Smooth muscle cell (in vitro differentiated cells): ENCODE results near the gene TSPAN18. TPM values are rescaled to one million over a fixed set of nuclear protein-coding genes. Genes with fewer than 3 reads are reported as not detected.

Source experiments
- DNase-seq: peaks from one replicate; lab custom pipeline; 2025; ENCODE audit not compliant: unreplicated experiment; lab: John Stamatoyannopoulos, UW
- H2AFZ ChIP-seq: fragments of 200-600 bp; sonication (generic); 2 replicates; pipeline ENCODE4 v1.6.0; 2016; ENCODE audit warnings: antibody characterized with exemption, low read depth, mild to moderate bottlenecking
- H3F3A ChIP-seq: fragments of 200-600 bp; sonication (generic); 2 replicates; pipeline ENCODE4 v1.6.0; 2017; ENCODE audit warnings: antibody characterized with exemption, low read depth
- H3K27ac ChIP-seq: fragments of 200-600 bp; sonication (generic); 2 replicates; pipeline ENCODE4 v1.5.1; 2016; ENCODE audit warnings: low read depth, mild to moderate bottlenecking
- H3K27me3 ChIP-seq: fragments of 200-600 bp; sonication (generic); 2 replicates; pipeline ENCODE4 v1.6.1; 2016; ENCODE audit warnings: low read depth, mild to moderate bottlenecking
- H3K36me3 ChIP-seq: fragments of 200-600 bp; sonication (generic); 2 replicates; pipeline ENCODE4 v1.5.1; 2016; ENCODE audit warnings: low read depth
- H3K4me1 ChIP-seq: fragments of 200-600 bp; sonication (generic); 2 replicates; pipeline ENCODE4 v1.5.1; 2016; ENCODE audit warnings: low read depth
- H3K4me2 ChIP-seq: fragments of 200-600 bp; sonication (generic); 2 replicates; pipeline ENCODE4 v1.6.0; 2016; ENCODE audit warnings: mild to moderate bottlenecking
- H3K4me3 ChIP-seq: fragments of 200-600 bp; sonication (generic); 2 replicates; pipeline ENCODE4 v1.5.1; 2016; ENCODE audit warnings: mild to moderate bottlenecking
- H3K79me2 ChIP-seq: fragments of 200-600 bp; sonication (generic); 2 replicates; pipeline ENCODE4 v1.6.0; 2016; ENCODE audit warnings: low read depth, mild to moderate bottlenecking
- H3K9ac ChIP-seq: fragments of 200-600 bp; sonication (generic); 2 replicates; pipeline ENCODE4 v1.6.0; 2016; ENCODE audit warnings: low read depth
- H3K9me3 ChIP-seq: fragments of 200-600 bp; sonication (generic); replicated peaks from 2 replicates; pipeline ENCODE4 v1.5.1; 2016; ENCODE audit warnings: low read depth
- H4K20me1 ChIP-seq: fragments of 200-600 bp; sonication (generic); 2 replicates; pipeline ENCODE4 v1.6.0; 2016; ENCODE audit warnings: low read depth
- WGBS: methylation state at CpG from one replicate; pipeline ENCODE4 v1.1.7; 2016; ENCODE audit warnings: low lambda C conversion rate; 5-methylcytosine and 5-hydroxymethylcytosine counted together
- polyA plus RNA-seq: library from polyadenylated mRNA; unstranded; fragments of >200 nt; fragmentation: Nextera tagmentation; extraction: Ambion mirVana; gene quantifications from 2 replicates; pipeline ENCODE4 v1.2.1, GENCODE V29; 2016
- total RNA-seq: library from RNA; depleted of rRNA; stranded (reverse); fragments of >200 nt; gene quantifications from 2 replicates; pipeline ENCODE4 v1.2.3, GENCODE V29; 2014
- TF ChIP-seq, protein P1 (sequence below): fragments of 200-600 bp; sonication (generic); IDR thresholded peaks from 2 replicates; pipeline ENCODE4 v1.5.1; 2017; ENCODE audit warnings: borderline replicate concordance, mild to moderate bottlenecking, antibody characterized with exemption; ENCODE audit not compliant: insufficient read depth, poor library complexity, severe bottlenecking

Gene TSPAN18
- total and polyA plus RNA-seq, 2 experiments from 2014 or later = 3.4 to 15.3 TPM

DNA sequence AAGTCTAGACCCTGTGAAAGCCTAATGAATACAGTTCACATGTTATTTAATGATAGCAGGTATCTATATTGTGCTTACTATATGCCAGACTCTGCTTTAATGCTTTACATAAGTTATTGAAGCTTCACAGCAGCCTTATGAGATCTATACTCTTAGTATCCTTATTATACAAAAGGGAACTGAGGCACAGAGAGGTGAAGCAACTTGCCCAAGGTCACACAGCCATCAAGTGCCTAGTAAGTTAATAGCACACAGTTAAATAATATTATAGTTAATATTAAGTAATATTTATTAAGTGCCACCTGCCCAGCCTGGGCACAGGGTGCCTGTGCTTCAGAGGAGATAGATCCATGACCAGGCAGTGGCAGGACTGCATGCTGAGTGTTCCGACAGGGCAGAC is 145.8 kb downstream of the TSPAN18 start:
- Histone ChIP-seq H3K27ac (no peak overlapping the region), H3K9me3 (no peaks in the 10 kb centered on the region), H2AFZ (no peak overlapping the region), H3K79me2 (no peaks in the 10 kb centered on the region), H4K20me1 (no peaks in the 10 kb centered on the region), H3K9ac (no peak overlapping the region), H3K27me3 (no peaks in the 10 kb centered on the region), H3F3A (no peaks in the 10 kb centered on the region), H3K4me2 (no peak overlapping the region), H3K4me1 (peaks cover 26% of the 10 kb centered on the region), H3K36me3 (no peaks in the 10 kb centered on the region), H3K4me3 (no peak overlapping the region)
- TF ChIP-seq, protein P1, sequence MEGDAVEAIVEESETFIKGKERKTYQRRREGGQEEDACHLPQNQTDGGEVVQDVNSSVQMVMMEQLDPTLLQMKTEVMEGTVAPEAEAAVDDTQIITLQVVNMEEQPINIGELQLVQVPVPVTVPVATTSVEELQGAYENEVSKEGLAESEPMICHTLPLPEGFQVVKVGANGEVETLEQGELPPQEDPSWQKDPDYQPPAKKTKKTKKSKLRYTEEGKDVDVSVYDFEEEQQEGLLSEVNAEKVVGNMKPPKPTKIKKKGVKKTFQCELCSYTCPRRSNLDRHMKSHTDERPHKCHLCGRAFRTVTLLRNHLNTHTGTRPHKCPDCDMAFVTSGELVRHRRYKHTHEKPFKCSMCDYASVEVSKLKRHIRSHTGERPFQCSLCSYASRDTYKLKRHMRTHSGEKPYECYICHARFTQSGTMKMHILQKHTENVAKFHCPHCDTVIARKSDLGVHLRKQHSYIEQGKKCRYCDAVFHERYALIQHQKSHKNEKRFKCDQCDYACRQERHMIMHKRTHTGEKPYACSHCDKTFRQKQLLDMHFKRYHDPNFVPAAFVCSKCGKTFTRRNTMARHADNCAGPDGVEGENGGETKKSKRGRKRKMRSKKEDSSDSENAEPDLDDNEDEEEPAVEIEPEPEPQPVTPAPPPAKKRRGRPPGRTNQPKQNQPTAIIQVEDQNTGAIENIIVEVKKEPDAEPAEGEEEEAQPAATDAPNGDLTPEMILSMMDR = no peak
- DNase-seq = no peak
- 92% methylated on average over 1 of the region's 1 CpG for WGBS

DNA sequence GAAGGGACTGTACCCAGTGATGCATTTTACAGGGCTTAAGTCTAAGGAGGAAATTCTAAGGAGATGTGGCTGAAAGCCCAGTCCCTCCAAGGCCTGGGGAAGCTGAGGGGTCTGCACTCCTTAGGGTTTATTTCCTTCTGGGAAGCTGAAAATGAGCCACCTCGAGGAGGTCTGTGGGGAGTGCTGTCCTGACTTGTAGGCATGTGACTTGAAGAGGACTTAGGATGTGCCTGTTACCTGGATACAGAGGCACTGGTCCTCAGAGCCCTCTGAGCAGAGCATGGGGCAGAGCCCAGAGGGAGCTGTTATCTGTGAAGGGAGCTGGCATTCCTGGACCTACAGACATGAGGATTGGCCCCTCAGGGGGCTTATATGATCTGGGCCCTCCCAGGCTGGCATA is 146.8 kb downstream of the TSPAN18 start:
- H3K4me2 ChIP-seq = no peak overlapping the region
- no peaks in the 10 kb centered on the region for H4K20me1 ChIP-seq
- WGBS = 32% methylated on average over 1 of the region's 1 CpG
- H3K27me3 ChIP-seq = no peaks in the 10 kb centered on the region
- H3K27ac ChIP-seq = no peak overlapping the region
- no peak for DNase-seq
- no peak overlapping the region for H3K9ac ChIP-seq
- H3K4me3 ChIP-seq = no peak overlapping the region
- H3K36me3 ChIP-seq = no peaks in the 10 kb centered on the region
- peaks cover 36% of the 10 kb centered on the region for H3K4me1 ChIP-seq
- TF ChIP-seq, protein P1 = no peak
- H3K9me3 ChIP-seq = no peaks in the 10 kb centered on the region
- H2AFZ ChIP-seq = no peak overlapping the region
- no peaks in the 10 kb centered on the region for H3K79me2 ChIP-seq
- no peaks in the 10 kb centered on the region for H3F3A ChIP-seq

DNA sequence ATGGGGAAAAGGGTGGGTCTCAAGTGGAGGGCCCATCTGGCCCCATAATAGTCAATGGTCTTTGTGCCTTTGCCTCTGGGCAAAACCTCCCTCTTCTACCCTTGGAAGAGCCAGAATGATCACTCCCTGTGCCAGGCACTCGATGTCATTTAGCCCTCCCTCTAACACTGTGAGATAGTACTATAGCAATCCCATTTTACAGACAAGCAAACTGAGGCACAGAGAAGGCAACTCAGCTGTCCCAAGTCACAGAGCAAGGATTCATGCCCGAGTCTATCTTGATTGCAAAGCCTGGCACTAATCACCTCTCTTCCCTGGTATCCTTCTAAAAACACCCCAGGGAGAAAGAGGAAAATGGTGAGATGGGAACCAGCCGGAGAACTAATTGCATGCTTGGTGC is 147.5 kb downstream of the TSPAN18 start:
- Histone ChIP-seq H3K9ac (no peak overlapping the region), H4K20me1 (no peaks in the 10 kb centered on the region), H3K4me2 (no peak overlapping the region), H3K79me2 (no peaks in the 10 kb centered on the region), H3K4me1 (peaks cover 44% of the 10 kb centered on the region), H3K4me3 (no peak overlapping the region), H3K9me3 (no peaks in the 10 kb centered on the region), H3K36me3 (no peaks in the 10 kb centered on the region), H2AFZ (no peak overlapping the region), H3F3A (no peaks in the 10 kb centered on the region), H3K27me3 (peaks cover 5% of the 10 kb centered on the region), H3K27ac (no peak overlapping the region)
- 99% methylated on average over 3 of the region's 3 CpGs for WGBS
- no peak for DNase-seq
- TF ChIP-seq, protein P1 = no peak

DNA sequence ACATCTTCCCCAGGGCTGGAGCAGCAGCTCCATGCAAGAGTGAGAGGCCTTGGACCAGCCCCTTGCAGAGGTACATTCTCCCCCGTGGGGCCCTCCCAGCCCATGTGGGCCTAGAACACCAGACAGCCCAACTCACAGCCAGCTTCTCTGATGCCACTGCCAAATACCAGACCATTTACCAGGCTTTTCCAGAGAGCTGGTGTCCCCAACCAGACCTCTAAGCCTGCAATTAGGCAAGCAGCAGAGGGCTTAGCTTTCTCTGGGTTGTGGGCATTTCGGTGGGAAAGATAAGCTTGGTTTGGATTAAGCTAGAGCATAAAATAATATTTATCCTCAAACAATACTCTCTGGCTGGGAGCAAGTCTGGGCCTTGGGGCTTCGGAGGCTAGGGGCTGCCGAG is 148.3 kb downstream of the TSPAN18 start:
- Histone ChIP-seq H3K27me3 (peaks cover 5% of the 10 kb centered on the region), H3K4me1 (peaks cover 45% of the 10 kb centered on the region), H3K79me2 (no peaks in the 10 kb centered on the region), H3K27ac (no peak overlapping the region), H3K36me3 (no peaks in the 10 kb centered on the region), H3F3A (no peaks in the 10 kb centered on the region), H3K4me3 (no peak overlapping the region), H3K4me2 (no peak overlapping the region), H4K20me1 (no peaks in the 10 kb centered on the region), H3K9me3 (no peaks in the 10 kb centered on the region), H2AFZ (no peak overlapping the region), H3K9ac (no peak overlapping the region)
- TF ChIP-seq, protein P1 = no peak
- WGBS = 41% methylated on average over 4 of the region's 4 CpGs
- no peak for DNase-seq
